H1 (cell line): ENCODE measurements around the gene GRAMD4. TPM values are rescaled to one million over a fixed set of nuclear protein-coding genes. Genes with fewer than 3 reads are reported as not detected.

Source experiments
- CTCF ChIA-PET: fragments of 300-600 bp; sonication (Branson Sonifier 250); formaldehyde crosslinking; loops from one replicate; lab custom pipeline; 2021; ENCODE audit not compliant: partially characterized antibody; lab: Charles Lee
- POLR2A ChIA-PET: fragments of 300-600 bp; sonication (Branson Sonifier 250); formaldehyde crosslinking; loops from one replicate; lab custom pipeline; 2021; ENCODE audit warnings: inconsistent platforms; ENCODE audit not compliant: partially characterized antibody; lab: Charles Lee
- DNase-seq, 2 experiments: peaks; one replicate each; pipeline versions ENCODE4 v3.0.0 to v3.0.0-alpha.2; 2010 to 2022; ENCODE audit warnings: low spot score in 2 of 2, low read depth in 1 of 2, mixed read lengths in 1 of 2
- FAIRE-seq: peaks from 2 replicates; lab custom pipeline; 2011; peaks lifted over from hg19 to GRCh38; lab: Jason Lieb, UNC
- H2AFZ ChIP-seq: 2 replicates; pipeline ENCODE4 v1.8.1; 2012; ENCODE audit warnings: low read length, inconsistent platforms
- H2AK5ac ChIP-seq: 2 replicates; pipeline ENCODE4 v1.6.1; 2013; ENCODE audit warnings: low read depth, low read length
- H2BK120ac ChIP-seq: replicated peaks from 2 replicates; pipeline ENCODE3; 2013; ENCODE audit warnings: low read depth, low read length, inconsistent platforms
- H2BK12ac ChIP-seq: 2 replicates; pipeline ENCODE4 v1.6.1; 2013; ENCODE audit warnings: low read depth, low read length
- H2BK15ac ChIP-seq: 2 replicates; pipeline ENCODE4 v1.6.1; 2013; ENCODE audit warnings: low read length
- H2BK20ac ChIP-seq: 2 replicates; pipeline ENCODE4 v1.6.1; 2013; ENCODE audit warnings: low read length
- H2BK5ac ChIP-seq: 2 replicates; pipeline ENCODE4 v1.6.1; 2013; ENCODE audit warnings: low read depth, low read length
- H3K14ac ChIP-seq: 2 replicates; pipeline ENCODE4 v1.6.1; 2013; ENCODE audit warnings: inconsistent platforms; ENCODE audit not compliant: insufficient read length
- H3K18ac ChIP-seq: 2 replicates; pipeline ENCODE4 v1.6.1; 2013; ENCODE audit warnings: low read length; ENCODE audit errors: extremely low read depth
- H3K23ac ChIP-seq: 2 replicates; pipeline ENCODE4 v1.6.1; 2013; ENCODE audit warnings: inconsistent platforms; ENCODE audit not compliant: insufficient read length
- H3K23me2 ChIP-seq: 2 replicates; pipeline ENCODE4 v1.6.1; 2013; ENCODE audit warnings: low read depth, low read length
- H3K27ac ChIP-seq: 2 replicates; pipeline ENCODE4 v1.6.1; 2011; ENCODE audit warnings: low read depth, low read length, inconsistent platforms
- H3K27me3 ChIP-seq, 4 experiments: replicated peaks in 1 of 4; 1 replicate in 1 of 4; 2 replicates in 3 of 4; pipeline versions ENCODE4 v1.6.1 to v1.8.1; 2011 to 2013; ENCODE audit warnings: low read length in 3 of 4, mild to moderate bottlenecking in 3 of 4, inconsistent platforms in 2 of 4, mixed read lengths in 2 of 4, moderate library complexity in 1 of 4; ENCODE audit not compliant: control insufficient read depth in 3 of 4, insufficient read depth in 3 of 4; ENCODE audit errors: extremely low read depth in 1 of 4
- H3K36me3 ChIP-seq, 4 experiments: 2 replicates each; pipeline versions ENCODE4 v1.6.1 to v1.8.1; 2011 to 2013; ENCODE audit warnings: mild to moderate bottlenecking in 4 of 4, low read length in 3 of 4, moderate library complexity in 2 of 4, control low read depth in 1 of 4, inconsistent platforms in 1 of 4; ENCODE audit not compliant: insufficient read depth in 4 of 4, control insufficient read depth in 2 of 4
- H3K4ac ChIP-seq: replicated peaks from 2 replicates; pipeline ENCODE3; 2013; ENCODE audit warnings: low read length, low read depth, mixed read lengths, inconsistent platforms; ENCODE audit not compliant: insufficient read length
- H3K4me1 ChIP-seq, 4 experiments: replicated peaks in 1 of 4; 1 replicate in 1 of 4; 2 replicates in 3 of 4; pipeline versions ENCODE4 v1.6.1 to v1.8.1; 2011 to 2013; ENCODE audit warnings: low read length in 3 of 4, inconsistent platforms in 2 of 4, mixed read lengths in 1 of 4; ENCODE audit not compliant: insufficient read depth in 4 of 4, control insufficient read depth in 3 of 4
- H3K4me2 ChIP-seq, 2 experiments: 2 replicates each; pipeline versions ENCODE4 v1.6.1 to v1.8.1; 2011 to 2013; ENCODE audit warnings: low read depth in 2 of 2, low read length in 2 of 2, control low read depth in 1 of 2, inconsistent platforms in 1 of 2, mild to moderate bottlenecking in 1 of 2; ENCODE audit not compliant: insufficient read depth in 1 of 2
- H3K4me3 ChIP-seq, 4 experiments: fragments of 200-600, 300-600 bp in 1 of 4; sonication (generic), shearing (Covaris generic), sonication (Bioruptor Twin) in 1 of 4; 2 replicates each; pipeline versions ENCODE4 v1.5.1 to v1.8.1; 2011 to 2016; ENCODE audit warnings: low read length in 4 of 4, low read depth in 3 of 4, control low read depth in 2 of 4, inconsistent platforms in 2 of 4, mild to moderate bottlenecking in 2 of 4, mixed read lengths in 1 of 4, moderate library complexity in 1 of 4; ENCODE audit not compliant: insufficient read depth in 2 of 4; ENCODE audit errors: extremely low read depth in 1 of 4
- H3K56ac ChIP-seq: replicated peaks from 2 replicates; pipeline ENCODE3; 2013; ENCODE audit warnings: low read depth, mild to moderate bottlenecking, mixed read lengths, low read length, inconsistent platforms; ENCODE audit not compliant: insufficient read length
- H3K79me1 ChIP-seq: 2 replicates; pipeline ENCODE4 v1.6.1; 2013; ENCODE audit warnings: low read depth, low read length, control low read depth
- H3K79me2 ChIP-seq, 2 experiments: 2 replicates each; pipeline versions ENCODE4 v1.6.1 to v1.8.1; 2012 to 2013; ENCODE audit warnings: low read length in 2 of 2, mild to moderate bottlenecking in 2 of 2, inconsistent platforms in 1 of 2; ENCODE audit not compliant: insufficient read depth in 2 of 2, control insufficient read depth in 1 of 2
- H3K9ac ChIP-seq, 4 experiments: replicated peaks in 1 of 4; 1 replicate in 1 of 4; 2 replicates in 3 of 4; pipeline versions ENCODE4 v1.6.1 to v1.8.1; 2011 to 2013; ENCODE audit warnings: low read depth in 3 of 4, low read length in 3 of 4, control low read depth in 2 of 4, mild to moderate bottlenecking in 2 of 4, moderate library complexity in 2 of 4, inconsistent platforms in 1 of 4; ENCODE audit errors: extremely low read depth in 1 of 4
- H3K9me3 ChIP-seq, 2 experiments: 2 replicates each; pipeline versions ENCODE4 v1.6.1 to v1.8.1; 2012 to 2013; ENCODE audit warnings: mild to moderate bottlenecking in 2 of 2, moderate library complexity in 2 of 2, control low read depth in 1 of 2, inconsistent platforms in 1 of 2, low read depth in 1 of 2, low read length in 1 of 2, mixed read lengths in 1 of 2; ENCODE audit not compliant: insufficient read depth in 2 of 2
- H4K20me1 ChIP-seq, 2 experiments: replicated peaks in 1 of 2; 2 replicates each; pipeline versions ENCODE3 to v1.8.1; 2011 to 2013; ENCODE audit warnings: inconsistent platforms in 2 of 2, low read length in 2 of 2, mild to moderate bottlenecking in 1 of 2; ENCODE audit not compliant: insufficient read depth in 2 of 2, control insufficient read depth in 1 of 2
- H4K5ac ChIP-seq: 2 replicates; pipeline ENCODE4 v1.6.1; 2013; ENCODE audit warnings: low read length, low read depth, mixed read lengths, inconsistent platforms; ENCODE audit not compliant: insufficient read length
- H4K8ac ChIP-seq: 2 replicates; pipeline ENCODE4 v1.8.0; 2013; ENCODE audit warnings: mild to moderate bottlenecking, moderate library complexity, low read length, inconsistent platforms; ENCODE audit not compliant: insufficient read depth; ENCODE audit errors: extremely low read depth
- H4K91ac ChIP-seq: replicated peaks from 2 replicates; pipeline ENCODE3; 2013; ENCODE audit warnings: low read length, mixed read lengths, inconsistent platforms; ENCODE audit not compliant: insufficient read length
- POLR2AphosphoS5 ChIP-seq: IDR thresholded peaks from 2 replicates; pipeline ENCODE4 v1.6.1; 2011; ENCODE audit warnings: low read depth, low read length
- WGBS, 2 experiments: shearing (Covaris generic) in 1 of 2; methylation state at CpG; one replicate each; pipeline versions ENCODE4 v1.1.6 to v1.1.7; 2013 to 2015; ENCODE audit warnings: low lambda C conversion rate in 2 of 2, mixed read lengths in 2 of 2, inconsistent platforms in 1 of 2, low coverage in 1 of 2, missing lambda C conversion rate in 1 of 2; ENCODE audit not compliant: insufficient replicate concordance in 2 of 2, insufficient coverage in 1 of 2, insufficient read length in 1 of 2; ENCODE audit errors: extremely low coverage in 1 of 2, missing lambda C conversion rate in 1 of 2; 5-methylcytosine and 5-hydroxymethylcytosine counted together
- polyA plus RNA-seq, 7 experiments: library from polyadenylated mRNA; depleted of rRNA in 3 of 7; stranded (reverse) in 5 of 7; unstranded in 2 of 7; fragments of >200 nt in 5 of 7; fragments of 200-250 nt in 2 of 7; gene quantifications; 1 replicate in 5 of 7; 2 replicates in 1 of 7; 4 replicates in 1 of 7; pipeline versions ENCODE4 v1.2.1 to v1.2.3, GENCODE V29; 2011 to 2013; ENCODE audit warnings: missing spikeins in 2 of 7, mixed read lengths in 2 of 7
- total RNA-seq: library from RNA; stranded (reverse); fragmentation: NEBNext Ultra II Directional; extraction: Animal tissue kit (Norgen Biotek cat#: 25700); gene quantifications from 2 replicates; pipeline ENCODE4 v1.2.1, GENCODE V29; 2021

Gene GRAMD4
- total and polyA plus RNA-seq, 2 of the 8 experiments (the other 6 are each of a cell fraction or from before 2014, with no cell fraction given): 7.9 to 25.6 TPM

DNA sequence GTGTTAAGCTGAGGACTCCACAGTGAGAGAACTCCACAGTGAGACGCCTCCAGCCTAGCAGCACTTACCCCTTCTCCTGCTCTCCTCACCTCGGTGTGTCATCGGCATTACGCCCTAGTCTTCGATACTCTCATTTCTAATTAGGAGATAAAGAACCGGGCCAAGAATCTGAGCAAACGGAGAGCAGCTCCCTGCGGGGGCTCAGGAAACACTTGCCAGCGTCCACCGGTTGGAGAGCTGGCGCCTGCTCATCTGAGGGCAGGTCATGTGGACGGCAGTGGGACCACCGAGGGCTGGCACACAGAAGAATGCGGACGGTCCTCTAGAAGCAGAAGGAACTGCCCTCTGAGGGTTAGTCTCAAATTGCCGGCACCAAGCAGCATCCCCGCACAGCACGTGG, 104.9 kb downstream of the GRAMD4 start:
- no peaks in the 10 kb centered on the region for H3K4me1 ChIP-seq
- no peak overlapping the region for H3K27ac ChIP-seq
- peaks cover 0 to 4% (median 0%) of the 10 kb centered on the region in 4 experiments; a peak in 4 of 8 replicates for H3K36me3 ChIP-seq
- POLR2A ChIA-PET: interaction anchor here (0.6 to 1.6 kb wide), 2 partner anchors 37 to 489 kb away, joined by 3 to 5 read pairs; partner anchors contain the start of gene TBC1D22A
- no peak for FAIRE-seq
- H2BK15ac ChIP-seq: no peak overlapping the region
- 91% methylated on average over 18 of the region's 18 CpGs; no CpG with 5 or more reads in 1 of the 2 experiments for WGBS, 2 experiments
- H3K4me2 ChIP-seq: no peak overlapping the region
- TF ChIP-seq POLR2AphosphoS5: no peak
- H2BK5ac ChIP-seq: no peak overlapping the region
- H3K9ac ChIP-seq: no peak overlapping the region
- peaks cover 0 to 26% of the 10 kb centered on the region in 2 experiments for H4K20me1 ChIP-seq
- peaks cover 16% of the 10 kb centered on the region for H3K79me1 ChIP-seq
- no peak overlapping the region for H2BK120ac ChIP-seq
- H3K23ac ChIP-seq: no peak overlapping the region
- H3K4me3 ChIP-seq: no peak overlapping the region
- H2AFZ ChIP-seq: no peak overlapping the region
- H2BK20ac ChIP-seq: no peak overlapping the region
- no peak overlapping the region for H4K91ac ChIP-seq
- H3K9me3 ChIP-seq: no peaks in the 10 kb centered on the region
- H3K23me2 ChIP-seq: 0 out of 2 replicates have a peak, but pooled peaks cover 1% of the 10 kb centered on the region
- peaks cover 0 to 9% of the 10 kb centered on the region in 2 experiments; a peak in 2 of 4 replicates for H3K79me2 ChIP-seq
- H4K5ac ChIP-seq: no peak overlapping the region
- no peak overlapping the region for H3K56ac ChIP-seq
- H3K18ac ChIP-seq: no peak overlapping the region
- H3K27me3 ChIP-seq: no peaks in the 10 kb centered on the region
- no peak for DNase-seq
- H2BK12ac ChIP-seq: no peak overlapping the region
- no peak overlapping the region for H4K8ac ChIP-seq
- H2AK5ac ChIP-seq: no peak overlapping the region
- CTCF ChIA-PET: interaction anchor here (2.3 kb wide), 1 partner anchor 162 kb away, joined by 7 read pairs; no protein-coding TSS in a partner anchor
- H3K14ac ChIP-seq: no peak overlapping the region
- H3K4ac ChIP-seq: no peak overlapping the region
